ENCODE results near the gene G6PD. TPM values are rescaled to one million over a fixed set of nuclear protein-coding genes. Genes with fewer than 3 reads are reported as not detected.
"Not testable (repeated sequence)": the region's sequence is repeated elsewhere in the genome, so short reads cannot be mapped to it uniquely, and the experiment has no call there.

G6PD gene
- total RNA-seq, 5 donors from 2014 or later (not counting 1 experiment from before 2014, with no cell fraction given): 46.0 to 59.5 (median 52.4) TPM

DNA sequence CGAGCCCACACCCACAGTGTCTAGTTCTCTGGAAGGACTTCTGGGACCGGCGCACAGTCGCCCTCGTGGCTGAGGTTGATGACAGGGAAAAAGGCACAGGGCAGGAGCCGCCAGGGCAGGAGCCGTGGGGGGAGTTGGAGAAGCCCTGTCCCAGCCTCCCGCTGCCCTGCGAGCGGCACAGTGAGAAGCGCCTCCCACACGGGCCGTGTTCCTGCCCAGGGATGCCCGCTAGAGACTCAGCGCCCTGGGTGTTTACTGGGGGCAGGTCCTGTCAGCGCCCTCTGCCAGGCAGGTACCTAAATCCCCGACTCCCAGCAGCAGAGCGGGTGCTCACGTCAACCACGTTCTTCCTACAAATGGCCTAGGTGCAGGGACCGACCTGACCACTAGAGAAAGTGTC, 12.2 kb upstream of the G6PD start:
- no CpG with 5 or more reads among the region's 21 CpGs for WGBS (ENCODE audit: insufficient coverage)
- H3K36me3 ChIP-seq (ENCODE audit: control insufficient read depth in 2 of 2, extremely low read depth in 1 of 2, insufficient read depth in 1 of 2, low read length in 1 of 2); POLR2A ChIA-PET; DNase-seq; H3K9me3 Mint-ChIP-seq; H3K27ac ChIP-seq (ENCODE audit: low read length); H3K4me3 Mint-ChIP-seq; H3K27me3 ChIP-seq (replicated peaks in 1 of 2; ENCODE audit: control insufficient read depth in 2 of 2, extremely low read depth in 1 of 2, insufficient read depth in 2 of 2, low read length in 1 of 2); H3K4me1 Mint-ChIP-seq; H3K9me3 ChIP-seq; ATAC-seq (replicated peaks in 1 of 4); H3K4me1 ChIP-seq (ENCODE audit: control insufficient read depth in 1 of 2, extremely low read depth in 1 of 2, insufficient read depth in 2 of 2, low read length in 2 of 2); H3K27me3 Mint-ChIP-seq; H3K27ac Mint-ChIP-seq; H3K4me3 ChIP-seq (ENCODE audit: control insufficient read depth in 1 of 2, extremely low read depth in 1 of 2, low read length in 1 of 2); H3K36me3 Mint-ChIP-seq; CTCF ChIA-PET: not testable (repeated sequence)

DNA sequence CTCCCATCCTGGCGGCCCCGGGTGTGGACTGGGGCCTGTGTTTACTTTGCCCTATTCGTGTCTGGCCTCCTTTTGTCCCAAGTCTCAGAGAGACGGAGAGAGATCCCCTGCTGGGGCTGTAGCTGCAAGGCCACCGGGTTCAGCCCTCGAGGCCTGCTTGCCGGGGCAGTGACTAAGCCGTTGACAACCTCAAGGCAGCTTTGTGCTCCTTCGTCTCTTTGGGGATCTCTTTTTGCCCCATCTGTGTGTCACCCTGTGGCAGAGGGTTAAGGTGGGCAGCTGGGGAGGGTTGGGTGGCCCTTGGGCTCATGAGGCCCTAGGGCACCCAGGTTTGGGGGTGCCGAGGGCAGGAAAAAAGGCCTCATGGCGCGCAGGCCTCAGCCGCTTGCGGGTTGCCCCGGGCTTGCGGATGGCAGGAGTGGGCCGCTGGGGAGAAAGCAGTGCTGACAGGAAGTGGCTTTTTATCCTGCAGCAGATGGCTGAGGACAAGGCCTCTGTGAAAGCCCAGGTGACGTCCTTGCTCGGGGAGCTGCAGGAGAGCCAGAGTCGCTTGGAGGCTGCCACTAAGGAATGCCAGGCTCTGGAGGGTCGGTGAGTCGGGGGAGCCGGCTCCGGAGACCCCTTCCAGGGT, 11.5 kb upstream of the G6PD start:
- POLR2A ChIA-PET; H3K4me1 ChIP-seq (ENCODE audit: control insufficient read depth in 1 of 2, extremely low read depth in 1 of 2, insufficient read depth in 2 of 2, low read length in 2 of 2); H3K4me3 ChIP-seq (ENCODE audit: control insufficient read depth in 1 of 2, extremely low read depth in 1 of 2, low read length in 1 of 2); H3K4me1 Mint-ChIP-seq; H3K27me3 ChIP-seq (replicated peaks in 1 of 2; ENCODE audit: control insufficient read depth in 2 of 2, extremely low read depth in 1 of 2, insufficient read depth in 2 of 2, low read length in 1 of 2); H3K27ac ChIP-seq (ENCODE audit: low read length); DNase-seq; H3K27me3 Mint-ChIP-seq; H3K27ac Mint-ChIP-seq; H3K9me3 ChIP-seq; CTCF ChIA-PET; H3K4me3 Mint-ChIP-seq; H3K9me3 Mint-ChIP-seq: not testable (repeated sequence)
- peak; percentile 77 to 91 (median 80) for ATAC-seq (replicated peaks in 1 of 4)
- no CpG with 5 or more reads among the region's 24 CpGs for WGBS (ENCODE audit: insufficient coverage)
- peaks cover 11% of the 10 kb centered on the region for H3K36me3 Mint-ChIP-seq
- H3K36me3 ChIP-seq (ENCODE audit: control insufficient read depth in 2 of 2, extremely low read depth in 1 of 2, insufficient read depth in 1 of 2, low read length in 1 of 2): peaks cover 0 to 16% of the 10 kb centered on the region in 2 donors

DNA sequence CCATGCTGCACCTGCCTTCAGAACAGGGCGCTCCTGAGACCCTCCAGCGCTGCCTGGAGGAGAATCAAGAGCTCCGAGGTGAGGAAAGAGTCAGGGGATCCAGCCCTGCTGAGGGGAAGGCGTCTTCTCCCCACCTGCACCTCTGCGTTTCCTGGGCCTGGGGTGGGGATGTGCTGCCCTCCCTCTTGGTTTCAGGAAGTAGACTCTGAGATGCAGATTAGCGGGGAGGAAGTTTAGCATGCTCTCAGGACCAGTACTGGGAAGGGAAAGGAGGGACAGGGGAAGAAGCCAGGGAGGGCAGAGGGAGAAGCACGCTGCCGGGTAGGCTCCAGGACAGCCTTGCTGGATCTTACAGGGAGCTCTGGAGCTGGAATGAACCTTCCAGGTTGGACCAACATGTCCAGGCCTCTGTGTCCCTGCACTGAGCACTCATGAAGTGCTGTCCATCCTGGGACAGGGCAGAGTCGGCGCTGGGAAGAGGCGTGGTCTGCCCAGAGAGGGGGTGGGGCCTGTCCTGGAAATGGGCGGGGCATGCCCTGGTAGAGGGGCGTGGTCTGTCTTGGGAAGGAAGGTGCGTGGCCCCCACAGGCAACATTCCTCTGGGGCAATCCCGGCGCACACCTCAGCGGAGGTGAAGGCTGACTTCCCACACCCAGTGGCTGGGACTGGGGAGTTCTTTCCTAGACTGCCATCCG, 5.6 kb upstream of the G6PD start:
- H3K27ac Mint-ChIP-seq; H3K27ac ChIP-seq (ENCODE audit: low read length); ATAC-seq (replicated peaks in 1 of 4); H3K4me3 ChIP-seq (ENCODE audit: control insufficient read depth in 1 of 2, extremely low read depth in 1 of 2, low read length in 1 of 2); DNase-seq; H3K9me3 Mint-ChIP-seq; H3K9me3 ChIP-seq; H3K27me3 ChIP-seq (replicated peaks in 1 of 2; ENCODE audit: control insufficient read depth in 2 of 2, extremely low read depth in 1 of 2, insufficient read depth in 2 of 2, low read length in 1 of 2); CTCF ChIA-PET; POLR2A ChIA-PET: not testable (repeated sequence)
- peaks cover 0 to 11% of the 10 kb centered on the region in 2 donors for H3K27me3 Mint-ChIP-seq
- WGBS (ENCODE audit: insufficient coverage): no CpG with 5 or more reads among the region's 18 CpGs
- Histone ChIP-seq H3K4me1 (ENCODE audit: control insufficient read depth in 1 of 2, extremely low read depth in 1 of 2, insufficient read depth in 2 of 2, low read length in 2 of 2) (peaks cover 3 to 40% of the 10 kb centered on the region in 2 experiments), H3K36me3 (ENCODE audit: control insufficient read depth in 2 of 2, extremely low read depth in 1 of 2, insufficient read depth in 1 of 2, low read length in 1 of 2) (peaks cover 0 to 29% of the 10 kb centered on the region in 2 donors)
- H3K4me3 Mint-ChIP-seq: peak overlapping the region in 1 of 3 donors; percentile 30
- peaks cover 37 to 45% (median 41%) of the 10 kb centered on the region in 3 donors for H3K4me1 Mint-ChIP-seq
- peaks cover 16% of the 10 kb centered on the region for H3K36me3 Mint-ChIP-seq

DNA sequence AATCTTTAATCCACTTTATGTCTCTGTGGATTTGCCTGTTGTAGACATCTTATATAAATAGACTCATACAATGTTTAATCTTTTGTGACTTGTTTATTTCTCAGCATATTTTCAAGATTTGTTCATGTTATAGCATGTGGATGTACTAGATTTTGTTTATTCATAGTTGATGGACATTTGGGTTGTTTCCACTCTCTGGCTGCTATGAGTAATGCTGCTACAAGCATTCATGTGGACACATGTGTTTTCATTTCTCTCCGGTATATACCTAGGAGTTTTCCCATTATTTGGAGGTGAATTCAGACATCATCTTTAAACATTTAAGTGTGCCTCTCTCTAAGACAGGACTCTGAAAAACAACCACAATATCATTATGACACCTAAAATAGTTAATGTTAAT, 3.1 kb upstream of the G6PD start:
- H3K27me3 Mint-ChIP-seq: peaks cover 0 to 11% of the 10 kb centered on the region in 2 donors
- peaks cover 12% of the 10 kb centered on the region for H3K36me3 Mint-ChIP-seq
- ChIA-PET CTCF (no interaction called here), POLR2A (no interaction called here)
- H3K9me3 Mint-ChIP-seq: no peaks in the 10 kb centered on the region
- H3K4me3 ChIP-seq (ENCODE audit: control insufficient read depth in 1 of 2, extremely low read depth in 1 of 2, low read length in 1 of 2): no peak overlapping the region
- H3K4me3 Mint-ChIP-seq: peak overlapping the region; percentile 6 to 51 (median 28)
- DNase-seq (no peak), ATAC-seq (replicated peaks in 1 of 4) (no peak)
- peaks cover 0 to 27% of the 10 kb centered on the region in 2 donors for H3K36me3 ChIP-seq (ENCODE audit: control insufficient read depth in 2 of 2, extremely low read depth in 1 of 2, insufficient read depth in 1 of 2, low read length in 1 of 2)
- H3K4me1 ChIP-seq (ENCODE audit: control insufficient read depth in 1 of 2, extremely low read depth in 1 of 2, insufficient read depth in 2 of 2, low read length in 2 of 2): peaks cover 3 to 56% of the 10 kb centered on the region in 2 experiments
- H3K27ac Mint-ChIP-seq: peak overlapping the region in 1 of 2 donors; percentile 43
- H3K9me3 ChIP-seq: no peaks in the 10 kb centered on the region
- no peak overlapping the region for H3K27ac ChIP-seq (ENCODE audit: low read length)
- no peaks in the 10 kb centered on the region for H3K27me3 ChIP-seq (replicated peaks in 1 of 2; ENCODE audit: control insufficient read depth in 2 of 2, extremely low read depth in 1 of 2, insufficient read depth in 2 of 2, low read length in 1 of 2)
- no CpG with 5 or more reads among the region's 1 CpG for WGBS (ENCODE audit: insufficient coverage)
- peaks cover 45 to 55% (median 49%) of the 10 kb centered on the region in 3 donors for H3K4me1 Mint-ChIP-seq

- Histone ChIP-seq H3K36me3 (ENCODE audit: control insufficient read depth in 2 of 2, extremely low read depth in 1 of 2, insufficient read depth in 1 of 2, low read length in 1 of 2) (peaks cover 0 to 18% of the 10 kb centered on the region in 2 donors), H3K4me3 (ENCODE audit: control insufficient read depth in 1 of 2, extremely low read depth in 1 of 2, low read length in 1 of 2) (peak overlapping the region; percentile 65 to 87), H3K27ac (ENCODE audit: low read length) (peak overlapping the region; percentile 83), H3K4me1 (ENCODE audit: control insufficient read depth in 1 of 2, extremely low read depth in 1 of 2, insufficient read depth in 2 of 2, low read length in 2 of 2) (peaks cover 3 to 62% of the 10 kb centered on the region in 2 experiments), H3K27me3 (replicated peaks in 1 of 2; ENCODE audit: control insufficient read depth in 2 of 2, extremely low read depth in 1 of 2, insufficient read depth in 2 of 2, low read length in 1 of 2) (no peaks in the 10 kb centered on the region), H3K9me3 (no peaks in the 10 kb centered on the region)
- no peaks in the 10 kb centered on the region for H3K9me3 Mint-ChIP-seq
- peaks cover 44 to 58% (median 47%) of the 10 kb centered on the region in 3 donors for H3K4me1 Mint-ChIP-seq
- WGBS (ENCODE audit: insufficient coverage): 20% methylated on average over 1 of the region's 9 CpGs
- ChIA-PET POLR2A (no interaction called here), CTCF (no interaction called here)
- ATAC-seq (replicated peaks in 1 of 4) (no peak), DNase-seq (no peak)
- peaks cover 0 to 8% of the 10 kb centered on the region in 2 donors for H3K27me3 Mint-ChIP-seq
- peaks cover 6% of the 10 kb centered on the region for H3K36me3 Mint-ChIP-seq
- peak overlapping the region; percentile 84 to 90 (median 90) for H3K4me3 Mint-ChIP-seq
- H3K27ac Mint-ChIP-seq: peak overlapping the region; percentile 86 to 92
Measured at GRCh38 chrX:154548028-154548316, 1.3 kb upstream of the G6PD start.

DNA sequence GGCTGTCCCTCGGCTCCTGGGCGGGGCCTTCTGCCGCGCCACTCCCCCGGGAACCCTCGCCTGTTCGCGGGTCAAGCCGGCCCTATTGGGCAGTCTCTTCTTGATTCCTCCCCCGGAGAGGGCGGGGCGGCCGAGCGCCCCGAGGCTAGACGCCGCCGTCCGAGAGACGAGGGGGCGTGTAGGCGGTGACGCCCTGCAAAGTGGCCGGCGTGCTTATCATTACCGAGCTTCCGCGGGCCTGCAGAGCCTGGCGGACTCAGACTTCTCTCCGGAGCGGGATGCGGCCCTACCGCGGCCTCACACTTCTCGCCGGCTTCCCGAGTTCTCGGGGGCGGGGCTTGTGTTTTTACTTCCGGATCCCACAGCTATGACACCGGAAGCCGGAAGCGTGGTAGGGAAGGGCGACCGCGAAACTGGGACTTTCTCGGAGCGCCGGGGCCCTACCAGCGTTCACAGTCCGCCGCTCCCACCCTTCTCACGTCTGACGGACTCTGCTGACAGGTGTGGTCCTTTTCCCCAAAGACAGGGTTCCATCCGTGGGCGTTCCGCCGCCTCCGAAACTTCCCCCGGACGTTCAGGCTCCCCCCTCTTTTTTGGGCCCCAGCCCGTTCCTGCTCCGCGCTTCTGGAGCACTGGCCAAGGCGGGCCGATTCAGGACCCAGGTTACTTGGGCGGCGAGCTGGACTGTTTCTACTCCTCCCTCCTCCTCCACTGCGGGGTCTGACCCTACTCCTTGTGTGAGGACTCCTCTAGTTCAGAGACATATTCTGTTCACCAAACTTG, 790 bp upstream of the G6PD start, which contains the start of gene IKBKG:
IKBKG (plus strand) TSS at position 376 of the 783 bp plus-strand sequence. CDS start 4,383 bp downstream, outside the sequence.
- Histone ChIP-seq H3K9me3 (no peaks in the 10 kb centered on the region), H3K4me1 (ENCODE audit: control insufficient read depth in 1 of 2, extremely low read depth in 1 of 2, insufficient read depth in 2 of 2, low read length in 2 of 2) (peaks cover 3 to 67% of the 10 kb centered on the region in 2 experiments), H3K27me3 (replicated peaks in 1 of 2; ENCODE audit: control insufficient read depth in 2 of 2, extremely low read depth in 1 of 2, insufficient read depth in 2 of 2, low read length in 1 of 2) (no peaks in the 10 kb centered on the region), H3K4me3 (ENCODE audit: control insufficient read depth in 1 of 2, extremely low read depth in 1 of 2, low read length in 1 of 2) (peak within 1 kb of the TSS; percentile 65 to 87), H3K36me3 (ENCODE audit: control insufficient read depth in 2 of 2, extremely low read depth in 1 of 2, insufficient read depth in 1 of 2, low read length in 1 of 2) (peaks cover 0 to 17% of the 10 kb centered on the region in 2 donors), H3K27ac (ENCODE audit: low read length) (peak within 1 kb of the TSS; percentile 83)
- POLR2A ChIA-PET: interaction anchor here in 1 of 2 donors (0.6 kb wide), 1 partner anchor 231 kb away, joined by 7 read pairs; no protein-coding TSS in a partner anchor
- peaks cover 48 to 61% (median 52%) of the 10 kb centered on the region in 3 donors for H3K4me1 Mint-ChIP-seq
- no peaks in the 10 kb centered on the region for H3K9me3 Mint-ChIP-seq
- H3K27ac Mint-ChIP-seq: peak within 1 kb of the TSS; percentile 86 to 92
- ATAC-seq (replicated peaks in 1 of 4) (peak; percentile 80 to 87 (median 82)), DNase-seq (peak; percentile 80 to 91 (median 85))
- WGBS (ENCODE audit: insufficient coverage): under 1% methylated on average over 52 of the region's 69 CpGs
- H3K4me3 Mint-ChIP-seq: peak within 1 kb of the TSS; percentile 84 to 90 (median 90)
- CTCF ChIA-PET: no interaction called here
- peaks cover 0 to 7% of the 10 kb centered on the region in 2 donors for H3K27me3 Mint-ChIP-seq
- peaks cover 6% of the 10 kb centered on the region for H3K36me3 Mint-ChIP-seq

All from T-cell (primary cell).